B cell (primary cell): ENCODE results near the gene HOXB8.

Experiments used
- EZH2 ChIP-seq: IDR thresholded peaks from 2 replicates; pipeline ENCODE4 v1.6.1; 2012; ENCODE audit warnings: borderline replicate concordance, low read depth, mild to moderate bottlenecking, moderate library complexity, low read length; ENCODE audit not compliant: insufficient read depth, poor library complexity, severe bottlenecking
- TF ChIP-seq, protein P1 (sequence below): fragments of 200-600 bp; IDR thresholded peaks from one replicate; pipeline ENCODE4 v1.8.0; 2022; ENCODE audit warnings: antibody characterized with exemption, mild to moderate bottlenecking

DNA sequence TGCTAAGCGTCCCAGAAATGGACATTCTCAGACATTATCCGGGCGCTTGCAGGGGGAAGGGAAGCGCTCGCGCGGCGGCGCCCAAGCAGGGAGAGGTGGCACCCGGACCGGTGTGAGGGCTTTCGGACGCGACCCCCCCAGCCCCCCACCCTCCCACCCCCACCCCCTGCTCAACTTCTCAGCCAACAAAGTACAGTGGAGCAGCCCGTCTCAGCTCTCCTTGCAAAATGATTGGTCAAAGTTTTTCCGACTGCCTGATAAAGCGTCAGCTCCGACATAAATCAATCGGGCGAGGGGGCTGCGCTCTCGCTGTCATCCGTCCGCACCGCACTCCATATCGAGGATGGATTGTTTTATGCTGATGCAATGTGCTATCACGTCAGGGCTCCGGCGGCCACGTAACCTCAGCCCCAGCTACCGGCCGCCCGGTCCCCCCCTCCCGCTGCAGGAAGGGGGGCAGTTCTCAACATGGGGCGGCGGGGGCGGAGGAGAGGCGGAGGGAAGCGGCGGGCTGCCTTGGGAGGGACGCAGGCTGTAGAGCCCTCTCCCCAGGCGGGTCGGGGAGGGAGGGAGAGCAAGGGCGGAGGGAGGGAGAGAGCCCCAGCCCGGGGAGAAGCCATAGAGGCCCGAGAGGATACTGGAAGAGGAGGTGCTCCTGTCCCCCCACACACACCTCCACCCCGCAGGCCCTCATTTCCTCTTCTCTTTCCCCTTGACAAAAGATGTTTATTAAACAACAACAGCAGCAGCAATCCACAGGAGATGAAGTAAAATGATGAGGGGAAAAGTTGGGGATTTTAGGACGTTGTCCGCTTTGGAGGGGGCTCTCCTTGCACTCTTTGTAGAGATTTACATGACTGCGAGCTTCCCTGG, 11.4 kb upstream of the HOXB8 start, which contains the start of gene HOXB9:
- TF ChIP-seq, protein P1, sequence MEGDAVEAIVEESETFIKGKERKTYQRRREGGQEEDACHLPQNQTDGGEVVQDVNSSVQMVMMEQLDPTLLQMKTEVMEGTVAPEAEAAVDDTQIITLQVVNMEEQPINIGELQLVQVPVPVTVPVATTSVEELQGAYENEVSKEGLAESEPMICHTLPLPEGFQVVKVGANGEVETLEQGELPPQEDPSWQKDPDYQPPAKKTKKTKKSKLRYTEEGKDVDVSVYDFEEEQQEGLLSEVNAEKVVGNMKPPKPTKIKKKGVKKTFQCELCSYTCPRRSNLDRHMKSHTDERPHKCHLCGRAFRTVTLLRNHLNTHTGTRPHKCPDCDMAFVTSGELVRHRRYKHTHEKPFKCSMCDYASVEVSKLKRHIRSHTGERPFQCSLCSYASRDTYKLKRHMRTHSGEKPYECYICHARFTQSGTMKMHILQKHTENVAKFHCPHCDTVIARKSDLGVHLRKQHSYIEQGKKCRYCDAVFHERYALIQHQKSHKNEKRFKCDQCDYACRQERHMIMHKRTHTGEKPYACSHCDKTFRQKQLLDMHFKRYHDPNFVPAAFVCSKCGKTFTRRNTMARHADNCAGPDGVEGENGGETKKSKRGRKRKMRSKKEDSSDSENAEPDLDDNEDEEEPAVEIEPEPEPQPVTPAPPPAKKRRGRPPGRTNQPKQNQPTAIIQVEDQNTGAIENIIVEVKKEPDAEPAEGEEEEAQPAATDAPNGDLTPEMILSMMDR = no peak
- TF ChIP-seq EZH2 = peak; percentile 78
